ENCODE results near the gene TTYH2.
"Not testable (repeated sequence)": the region's sequence is repeated elsewhere in the genome, so short reads cannot be mapped to it uniquely, and the experiment has no call there.

TTYH2 gene

GRCh38 chr17:74281799-74282198 is 68.4 kb downstream of the TTYH2 start:
- Histone ChIP-seq H3K27me3 (ENCODE audit: insufficient read depth, low read length) (peaks cover 3% of the 10 kb centered on the region; the same call in 1 of the 2 replicates), H2AFZ (ENCODE audit: low read length) (no peak overlapping the region), H3K4me2 (ENCODE audit: low read length) (no peak overlapping the region), H3K9me3 (ENCODE audit: low read length) (no peaks in the 10 kb centered on the region), H3K4me3 (ENCODE audit: low read depth, low read length, poor library complexity, severe bottlenecking) (no peak overlapping the region), H3K4me1 (ENCODE audit: insufficient read depth, low read length, severe bottlenecking) (no peaks in the 10 kb centered on the region), H3K79me2 (ENCODE audit: insufficient read depth, low read length) (no peaks in the 10 kb centered on the region), H3F3A (ENCODE audit: insufficient read depth, low read length) (no peaks in the 10 kb centered on the region), H3K9ac (ENCODE audit: low read length) (no peak overlapping the region), H4K20me1 (ENCODE audit: insufficient read depth, low read length) (no peaks in the 10 kb centered on the region), H3K9me2 (ENCODE audit: low read depth, low read length) (no peaks in the 10 kb centered on the region), H3K36me3 (ENCODE audit: insufficient read depth, low read length) (no peaks in the 10 kb centered on the region), H3K27ac (ENCODE audit: low read depth, low read length, poor library complexity, severe bottlenecking) (no peak overlapping the region)
- no peak for TF ChIP-seq CTCF (IDR thresholded peaks at IDR 0.05; ENCODE audit: low read length)
- TF ChIP-seq EZH2 (IDR thresholded peaks at IDR 0.05; ENCODE audit: borderline replicate concordance, low read length): no peak

GRCh38 chr17:74282274-74282586 is 68.9 kb downstream of the TTYH2 start:
- not testable (repeated sequence) for H3K4me2 ChIP-seq (ENCODE audit: low read length); H3K9ac ChIP-seq (ENCODE audit: low read length); H3K36me3 ChIP-seq (ENCODE audit: insufficient read depth, low read length); H3F3A ChIP-seq (ENCODE audit: insufficient read depth, low read length); H3K4me3 ChIP-seq (ENCODE audit: low read depth, low read length, poor library complexity, severe bottlenecking); H4K20me1 ChIP-seq (ENCODE audit: insufficient read depth, low read length); H3K27ac ChIP-seq (ENCODE audit: low read depth, low read length, poor library complexity, severe bottlenecking); H3K4me1 ChIP-seq (ENCODE audit: insufficient read depth, low read length, severe bottlenecking); H3K79me2 ChIP-seq (ENCODE audit: insufficient read depth, low read length); H3K9me2 ChIP-seq (ENCODE audit: low read depth, low read length); H3K9me3 ChIP-seq (ENCODE audit: low read length); H2AFZ ChIP-seq (ENCODE audit: low read length); H3K27me3 ChIP-seq (ENCODE audit: insufficient read depth, low read length)

- no peaks in the 10 kb centered on the region for H3K9me2 ChIP-seq (ENCODE audit: low read depth, low read length)
- no peaks in the 10 kb centered on the region for H3K79me2 ChIP-seq (ENCODE audit: insufficient read depth, low read length)
- no peaks in the 10 kb centered on the region for H3K36me3 ChIP-seq (ENCODE audit: insufficient read depth, low read length)
- no peak overlapping the region for H2AFZ ChIP-seq (ENCODE audit: low read length)
- H3K9ac ChIP-seq (ENCODE audit: low read length): no peak overlapping the region
- no peak overlapping the region for H3K4me3 ChIP-seq (ENCODE audit: low read depth, low read length, poor library complexity, severe bottlenecking)
- TF ChIP-seq EZH2 (IDR thresholded peaks at IDR 0.05; ENCODE audit: borderline replicate concordance, low read length) (no peak), CTCF (IDR thresholded peaks at IDR 0.05; ENCODE audit: low read length) (no peak)
- no peak overlapping the region for H3K4me2 ChIP-seq (ENCODE audit: low read length)
- no peaks in the 10 kb centered on the region for H3K9me3 ChIP-seq (ENCODE audit: low read length)
- no peak overlapping the region for H3K27ac ChIP-seq (ENCODE audit: low read depth, low read length, poor library complexity, severe bottlenecking)
- H3K4me1 ChIP-seq (ENCODE audit: insufficient read depth, low read length, severe bottlenecking): no peaks in the 10 kb centered on the region
- H3F3A ChIP-seq (ENCODE audit: insufficient read depth, low read length): no peaks in the 10 kb centered on the region
- peaks cover 3% of the 10 kb centered on the region; the same call in 1 of the 2 replicates for H3K27me3 ChIP-seq (ENCODE audit: insufficient read depth, low read length)
- H4K20me1 ChIP-seq (ENCODE audit: insufficient read depth, low read length): no peaks in the 10 kb centered on the region
These were observed 69.4 kb downstream of the TTYH2 start for GRCh38 chr17:74282587-74283370.

GRCh38 chr17:74283371-74283673 is 70.0 kb downstream of the TTYH2 start:
- Histone ChIP-seq H3K4me2 (ENCODE audit: low read length) (no peak overlapping the region), H3K4me3 (ENCODE audit: low read depth, low read length, poor library complexity, severe bottlenecking) (no peak overlapping the region), H4K20me1 (ENCODE audit: insufficient read depth, low read length) (no peaks in the 10 kb centered on the region), H3K9ac (ENCODE audit: low read length) (no peak overlapping the region), H3K9me2 (ENCODE audit: low read depth, low read length) (no peaks in the 10 kb centered on the region), H3F3A (ENCODE audit: insufficient read depth, low read length) (no peaks in the 10 kb centered on the region), H3K79me2 (ENCODE audit: insufficient read depth, low read length) (no peaks in the 10 kb centered on the region), H2AFZ (ENCODE audit: low read length) (no peak overlapping the region), H3K4me1 (ENCODE audit: insufficient read depth, low read length, severe bottlenecking) (no peaks in the 10 kb centered on the region), H3K27me3 (ENCODE audit: insufficient read depth, low read length) (peaks cover 3% of the 10 kb centered on the region; the same call in 1 of the 2 replicates), H3K9me3 (ENCODE audit: low read length) (no peaks in the 10 kb centered on the region), H3K36me3 (ENCODE audit: insufficient read depth, low read length) (no peaks in the 10 kb centered on the region), H3K27ac (ENCODE audit: low read depth, low read length, poor library complexity, severe bottlenecking) (no peak overlapping the region)
- no peak for TF ChIP-seq CTCF (IDR thresholded peaks at IDR 0.05; ENCODE audit: low read length)
- TF ChIP-seq EZH2 (IDR thresholded peaks at IDR 0.05; ENCODE audit: borderline replicate concordance, low read length): no peak

Data from OCI-LY1 (cell line).